Measurements from ENCODE around the gene NEK11. TPM values are rescaled to one million over a fixed set of nuclear protein-coding genes. Genes with fewer than 3 reads are reported as not detected.

NEK11 gene
- polyA plus RNA-seq, 1 of the 3 experiments (the other 2 are of a cell fraction) = 4.7 TPM

GRCh38 chr3:131349454-131349853, 322.8 kb downstream of the NEK11 start:
- Histone ChIP-seq H3K9ac (no peak overlapping the region), H3K79me2 (ENCODE audit: insufficient read depth) (no peaks in the 10 kb centered on the region), H3K36me3 (replicated peaks in 1 of 2; ENCODE audit: control insufficient read depth in 1 of 2, insufficient read depth in 2 of 2, low read length in 1 of 2) (no peaks in the 10 kb centered on the region), H3K9me2 (no peaks in the 10 kb centered on the region), H3K4me3 (ENCODE audit: low read depth in 2 of 2, low read length in 1 of 2) (no peak overlapping the region), H3F3A (replicated peaks; ENCODE audit: insufficient read depth) (no peaks in the 10 kb centered on the region), H2AFZ (ENCODE audit: low read depth) (no peak overlapping the region; the same call in 1 of the 2 replicates), H4K20me1 (ENCODE audit: insufficient read depth) (no peaks in the 10 kb centered on the region), H3K27me3 (ENCODE audit: insufficient read depth) (no peaks in the 10 kb centered on the region), H3K4me2 (peak overlapping the region; percentile 23; the same call in 1 of the 2 replicates), H3K9me3 (no peaks in the 10 kb centered on the region), H3K27ac (ENCODE audit: low read depth in 2 of 2, low read length in 1 of 2) (peak overlapping the region; percentile 34 to 62; a peak in 3 of 4 replicates), H3K4me1 (ENCODE audit: control insufficient read depth in 1 of 2, insufficient read depth in 2 of 2, low read depth in 1 of 2, low read length in 1 of 2) (peaks cover 0 to 19% of the 10 kb centered on the region in 2 experiments; a peak in 2 of 4 replicates)
- ChIA-PET POLR2A (no interaction called here), CTCF (no interaction called here)
- DNase-seq = no peak
- 92% methylated on average over 5 of the region's 5 CpGs for WGBS (ENCODE audit: low lambda C conversion rate)
- TF ChIP-seq MEF2A (IDR thresholded peaks at IDR 0.05; ENCODE audit: borderline replicate concordance, low read depth) (no peak), CTCF (IDR thresholded peaks at IDR 0.05) (no peak), RXRA (IDR thresholded peaks at IDR 0.05; ENCODE audit: borderline replicate concordance, low read depth) (no peak), ELF1 (IDR thresholded peaks at IDR 0.05) (no peak), IRF3 (IDR thresholded peaks at IDR 0.05; ENCODE audit: low read depth, low read length) (no peak), EZH2phosphoT487 (IDR thresholded peaks at IDR 0.05; ENCODE audit: borderline replicate concordance, low read depth) (no peak), NFIC (IDR thresholded peaks at IDR 0.05; ENCODE audit: borderline replicate concordance) (no peak)
- TF ChIP-seq, protein P1, sequence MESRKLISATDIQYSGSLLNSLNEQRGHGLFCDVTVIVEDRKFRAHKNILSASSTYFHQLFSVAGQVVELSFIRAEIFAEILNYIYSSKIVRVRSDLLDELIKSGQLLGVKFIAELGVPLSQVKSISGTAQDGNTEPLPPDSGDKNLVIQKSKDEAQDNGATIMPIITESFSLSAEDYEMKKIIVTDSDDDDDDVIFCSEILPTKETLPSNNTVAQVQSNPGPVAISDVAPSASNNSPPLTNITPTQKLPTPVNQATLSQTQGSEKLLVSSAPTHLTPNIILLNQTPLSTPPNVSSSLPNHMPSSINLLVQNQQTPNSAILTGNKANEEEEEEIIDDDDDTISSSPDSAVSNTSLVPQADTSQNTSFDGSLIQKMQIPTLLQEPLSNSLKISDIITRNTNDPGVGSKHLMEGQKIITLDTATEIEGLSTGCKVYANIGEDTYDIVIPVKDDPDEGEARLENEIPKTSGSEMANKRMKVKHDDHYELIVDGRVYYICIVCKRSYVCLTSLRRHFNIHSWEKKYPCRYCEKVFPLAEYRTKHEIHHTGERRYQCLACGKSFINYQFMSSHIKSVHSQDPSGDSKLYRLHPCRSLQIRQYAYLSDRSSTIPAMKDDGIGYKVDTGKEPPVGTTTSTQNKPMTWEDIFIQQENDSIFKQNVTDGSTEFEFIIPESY (IDR thresholded peaks at IDR 0.05; ENCODE audit: borderline replicate concordance, low read depth) = no peak

- Histone ChIP-seq H3K9me3 (no peaks in the 10 kb centered on the region), H4K20me1 (ENCODE audit: insufficient read depth) (no peaks in the 10 kb centered on the region), H3F3A (replicated peaks; ENCODE audit: insufficient read depth) (no peaks in the 10 kb centered on the region), H3K9ac (no peak overlapping the region), H3K36me3 (replicated peaks in 1 of 2; ENCODE audit: control insufficient read depth in 1 of 2, insufficient read depth in 2 of 2, low read length in 1 of 2) (no peaks in the 10 kb centered on the region), H3K9me2 (no peaks in the 10 kb centered on the region), H3K4me2 (peak overlapping the region; percentile 23; the same call in 1 of the 2 replicates), H3K27ac (ENCODE audit: low read depth in 2 of 2, low read length in 1 of 2) (peak overlapping the region; percentile 34 to 62; a peak in 3 of 4 replicates), H3K4me1 (ENCODE audit: control insufficient read depth in 1 of 2, insufficient read depth in 2 of 2, low read depth in 1 of 2, low read length in 1 of 2) (peaks cover 0 to 19% of the 10 kb centered on the region in 2 experiments; a peak in 2 of 4 replicates), H3K4me3 (ENCODE audit: low read depth in 2 of 2, low read length in 1 of 2) (no peak overlapping the region), H3K27me3 (ENCODE audit: insufficient read depth) (no peaks in the 10 kb centered on the region), H3K79me2 (ENCODE audit: insufficient read depth) (no peaks in the 10 kb centered on the region), H2AFZ (ENCODE audit: low read depth) (no peak overlapping the region; the same call in 1 of the 2 replicates)
- WGBS (ENCODE audit: low lambda C conversion rate) = 13% methylated on average over 4 of the region's 4 CpGs
- peak; percentile 54 for DNase-seq
- ChIA-PET CTCF (no interaction called here), POLR2A (no interaction called here)
- TF ChIP-seq SIN3A (IDR thresholded peaks at IDR 0.05; ENCODE audit: borderline replicate concordance, low read depth, low read length) (no peak), FOXJ3 (CRISPR knock-in tag; IDR thresholded peaks at IDR 0.05) (no peak), RAD21 (IDR thresholded peaks at IDR 0.05; ENCODE audit: low read length) (0 out of 2 replicates have a peak, but pooled peaks have one; percentile 1), CTCF (IDR thresholded peaks at IDR 0.05) (no peak), SMC3 (IDR thresholded peaks at IDR 0.05; ENCODE audit: low read depth, low read length) (no peak), RCOR1 (IDR thresholded peaks at IDR 0.05; ENCODE audit: low read length) (peak; percentile 44; the same call in 1 of the 2 replicates), YY1 (IDR thresholded peaks at IDR 0.05; ENCODE audit: low read depth) (no peak), TEAD4 (IDR thresholded peaks at IDR 0.05; ENCODE audit: borderline replicate concordance, insufficient read depth) (no peak), RXRA (IDR thresholded peaks at IDR 0.05; ENCODE audit: borderline replicate concordance, low read depth) (no peak; the same call in 1 of the 2 replicates), JUND (IDR thresholded peaks at IDR 0.05) (0 out of 2 replicates have a peak, but pooled peaks have one; percentile 22), MAX (IDR thresholded peaks at IDR 0.05; ENCODE audit: low read depth) (no peak), FOSL2 (IDR thresholded peaks at IDR 0.05; ENCODE audit: borderline replicate concordance, low read depth) (peak; percentile 42; the same call in 1 of the 2 replicates), GABPA (IDR thresholded peaks at IDR 0.05; ENCODE audit: low read depth) (no peak), EP300 (IDR thresholded peaks at IDR 0.05; ENCODE audit: borderline replicate concordance in 1 of 2, low read depth in 1 of 2, low read length in 1 of 2) (0 out of 4 replicates have a peak, but pooled peaks of 1 of the 2 experiments have one; percentile 19), EZH2phosphoT487 (IDR thresholded peaks at IDR 0.05; ENCODE audit: borderline replicate concordance, low read depth) (no peak)
Measured at GRCh38 chr3:131349946-131350347, 323.3 kb downstream of the NEK11 start.

Data from SK-N-SH (cell line).